Measurements from ENCODE around the gene C11orf24. TPM values are rescaled to one million over a fixed set of nuclear protein-coding genes. Genes with fewer than 3 reads are reported as not detected.
"Not testable (repeated sequence)": the region's sequence is repeated elsewhere in the genome, so short reads cannot be mapped to it uniquely, and the experiment has no call there.

Gene C11orf24
- polyA plus RNA-seq, 10 donors: 22.9 to 38.8 (median 28.6) TPM

- peak; percentile 89 to 94 (median 90) for DNase-seq
These were observed 14.1 kb downstream of the C11orf24 start for GRCh38 chr11:68257477-68258362.

- DNase-seq: peak in 2 of 3 donors; percentile 50 to 57
These were observed 15.4 kb downstream of the C11orf24 start for GRCh38 chr11:68256331-68256741.

- DNase-seq: peak; percentile 32 to 75 (median 56)
These were observed 16.2 kb downstream of the C11orf24 start for GRCh38 chr11:68255526-68255925.

DNA sequence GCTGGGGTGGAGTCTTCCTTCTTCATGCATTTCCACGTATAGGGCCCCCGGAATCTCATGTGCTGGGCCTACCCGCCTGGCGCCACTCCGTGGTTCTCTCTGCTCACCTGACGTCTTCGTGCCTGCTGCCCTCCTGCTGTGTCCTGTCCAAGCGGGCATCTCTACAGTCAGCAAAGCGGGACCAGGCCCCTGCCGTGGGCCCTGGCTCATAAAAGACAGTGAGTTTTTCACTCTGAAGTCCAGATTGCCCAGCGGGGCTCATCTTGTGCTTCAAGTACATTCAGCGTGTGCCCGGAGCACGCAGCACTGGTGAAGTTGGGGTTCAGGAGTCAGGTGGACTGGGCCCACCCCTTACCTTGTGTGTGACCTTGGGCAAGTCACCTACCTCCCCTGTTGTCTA, 17.4 kb downstream of the C11orf24 start:
- no peak for DNase-seq

- no peak for DNase-seq
These were observed 20.0 kb downstream of the C11orf24 start for GRCh38 chr11:68251765-68252164.

- not testable (repeated sequence) for DNase-seq
These were observed 26.9 kb downstream of the C11orf24 start for GRCh38 chr11:68244912-68245311.

DNA sequence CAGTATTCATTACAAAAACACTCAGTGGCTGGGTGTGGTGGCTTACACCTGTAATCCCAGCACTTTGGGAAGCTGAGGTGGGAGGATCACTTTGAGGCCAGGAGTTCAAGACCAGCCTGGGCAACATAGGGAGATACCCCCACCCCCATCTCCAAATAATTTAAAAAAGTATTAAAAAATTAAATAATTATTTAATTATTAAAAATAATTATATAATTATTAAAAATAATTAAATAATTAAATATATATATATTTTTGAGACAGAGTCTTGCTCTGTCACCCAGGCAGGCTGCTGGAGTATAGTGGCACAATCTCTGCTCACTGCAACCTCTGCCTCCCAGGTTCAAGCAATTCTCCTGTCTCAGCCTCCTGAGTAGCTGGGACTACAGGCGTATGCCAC, 27.9 kb downstream of the C11orf24 start:
- DNase-seq: not testable (repeated sequence)

DNA sequence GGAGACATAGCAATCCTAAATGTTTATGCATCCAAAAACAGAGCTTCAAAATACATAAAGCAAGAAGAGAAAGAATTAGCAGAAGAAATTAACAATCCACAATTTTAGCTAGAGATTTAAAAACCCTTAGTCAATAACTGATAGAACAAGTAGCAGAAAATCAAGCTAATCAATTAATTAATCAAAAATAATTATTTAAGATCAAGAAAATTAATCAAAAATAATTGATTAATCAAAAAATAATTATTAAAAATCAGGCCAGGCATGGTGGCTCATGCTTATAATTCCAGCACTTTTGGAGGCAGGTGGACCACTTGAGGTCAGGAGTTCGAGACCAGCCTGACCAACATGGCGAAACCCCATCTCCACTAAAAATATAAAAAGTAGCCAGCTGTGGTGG, 29.2 kb downstream of the C11orf24 start:
- DNase-seq: no peak

GRCh38 chr11:68231621-68232020, 40.2 kb downstream of the C11orf24 start:
- DNase-seq: no peak

DNA sequence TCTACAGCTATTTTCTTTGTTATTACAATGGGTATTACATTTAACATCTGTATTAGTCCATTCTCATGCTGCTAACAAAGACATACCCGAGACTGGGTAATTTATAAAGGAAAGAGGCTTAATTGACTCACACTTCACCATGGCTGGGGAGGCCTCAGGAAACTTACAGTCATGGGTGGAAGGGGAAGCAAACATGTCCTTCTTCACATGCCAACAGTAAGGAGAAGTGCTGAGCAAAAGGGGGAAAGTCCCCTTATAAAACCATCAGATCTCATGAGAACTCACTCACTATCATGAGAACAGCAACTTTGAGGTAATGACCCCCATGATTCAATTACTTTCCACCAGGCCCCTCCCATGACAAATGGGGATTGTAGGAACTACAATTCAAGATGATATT, 42.2 kb downstream of the C11orf24 start:
- DNase-seq: no peak

DNA sequence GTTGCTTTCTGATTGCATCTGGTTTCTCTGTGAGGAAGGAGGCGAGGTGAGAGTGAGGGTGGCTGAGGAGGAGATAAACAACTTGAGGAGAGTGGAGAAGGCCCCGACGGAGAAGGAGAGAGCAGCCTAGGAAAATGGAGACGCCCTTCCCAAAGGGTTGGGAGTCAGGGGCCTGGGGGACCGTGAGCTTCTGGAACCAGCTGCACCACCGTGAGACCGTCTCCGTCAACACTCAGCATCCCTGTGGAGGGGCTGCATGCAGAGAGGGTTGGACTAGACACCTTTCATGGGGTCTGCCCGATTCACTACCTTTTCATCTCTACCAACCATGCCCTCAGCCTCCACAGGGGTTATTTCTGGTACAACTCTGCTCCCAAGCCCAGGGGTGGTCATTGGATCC, 45.4 kb downstream of the C11orf24 start:
- no peak for DNase-seq

GRCh38 chr11:68224606-68225005, 47.2 kb downstream of the C11orf24 start:
- DNase-seq: no peak

- no peak for DNase-seq
These were observed 48.5 kb downstream of the C11orf24 start for GRCh38 chr11:68223275-68223674.

GRCh38 chr11:68221406-68221805, 50.4 kb downstream of the C11orf24 start:
- DNase-seq: no peak

DNA sequence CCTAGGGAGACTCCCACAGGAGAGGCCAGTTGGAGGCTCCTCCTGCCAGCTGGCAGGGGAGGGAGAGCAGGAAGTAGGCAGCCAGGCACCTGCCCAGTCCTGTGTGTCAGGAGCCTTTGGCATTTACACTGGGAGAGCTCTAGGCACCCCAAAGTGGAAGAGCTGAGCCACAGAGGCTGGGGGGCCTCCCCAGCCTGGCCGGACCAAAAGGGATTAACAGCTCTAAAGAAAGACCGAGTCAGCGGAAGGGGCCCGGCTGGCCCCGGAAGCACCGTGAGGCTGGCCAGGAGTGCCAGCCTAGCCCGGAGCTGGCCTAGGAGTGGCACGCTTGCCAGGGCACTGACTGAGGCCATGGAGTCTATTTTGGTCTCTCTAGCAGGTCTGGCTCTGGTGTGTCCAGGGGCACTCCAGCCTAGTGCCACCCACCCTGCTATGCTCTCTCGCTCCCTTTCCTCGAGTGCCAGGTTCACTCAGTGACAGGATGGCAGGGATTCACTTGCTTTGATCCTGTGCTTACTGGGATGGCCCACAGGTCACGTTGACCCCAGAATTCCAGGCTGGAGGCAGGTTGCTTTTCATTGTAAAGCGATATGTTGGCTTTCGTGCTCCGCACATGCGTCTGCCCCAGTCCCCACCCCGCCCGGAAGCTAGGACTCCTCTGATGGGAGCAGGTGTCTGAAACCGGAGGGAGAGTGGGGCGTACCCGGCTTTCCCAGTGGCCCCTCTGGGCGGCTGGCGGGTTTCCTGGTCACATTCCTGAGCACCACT, 55.4 kb downstream of the C11orf24 start:
- peak; percentile 16 to 26 (median 20) for DNase-seq

DNA sequence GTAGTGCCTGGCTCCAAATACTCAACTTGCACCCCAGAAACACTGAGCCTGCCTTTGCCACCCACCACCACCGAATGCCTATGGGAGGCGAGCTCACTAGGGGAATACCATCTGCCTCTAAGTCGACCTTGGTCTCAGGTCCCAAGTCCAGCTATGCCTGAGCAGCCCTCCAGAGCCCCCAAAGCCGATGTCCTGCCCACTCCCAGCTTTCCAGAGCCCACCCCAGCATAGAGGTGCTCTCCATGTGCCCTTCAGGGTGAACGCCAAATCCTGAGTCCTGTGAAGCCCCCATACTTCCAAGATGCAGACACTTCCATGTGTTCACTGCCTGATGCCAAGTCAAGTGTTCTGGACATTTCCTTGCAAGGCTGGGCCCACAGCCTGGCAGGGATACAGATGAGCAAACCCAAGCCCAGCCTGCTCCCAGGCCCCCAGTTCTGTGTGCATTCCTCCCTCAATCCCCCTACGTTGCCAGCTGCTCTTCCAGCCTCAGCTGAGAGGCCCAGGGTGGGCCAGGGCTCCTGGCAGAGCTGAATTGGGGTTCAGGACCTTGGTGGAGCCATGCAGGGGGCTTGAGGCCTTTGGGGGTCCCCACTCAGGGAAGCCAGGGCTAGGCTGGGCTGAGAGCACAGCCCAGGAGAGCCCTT, 56.1 kb downstream of the C11orf24 start:
- DNase-seq: no peak

- peak in 1 of 3 donors; percentile 13 for DNase-seq
These were observed 56.7 kb downstream of the C11orf24 start for GRCh38 chr11:68215087-68215445.

DNA sequence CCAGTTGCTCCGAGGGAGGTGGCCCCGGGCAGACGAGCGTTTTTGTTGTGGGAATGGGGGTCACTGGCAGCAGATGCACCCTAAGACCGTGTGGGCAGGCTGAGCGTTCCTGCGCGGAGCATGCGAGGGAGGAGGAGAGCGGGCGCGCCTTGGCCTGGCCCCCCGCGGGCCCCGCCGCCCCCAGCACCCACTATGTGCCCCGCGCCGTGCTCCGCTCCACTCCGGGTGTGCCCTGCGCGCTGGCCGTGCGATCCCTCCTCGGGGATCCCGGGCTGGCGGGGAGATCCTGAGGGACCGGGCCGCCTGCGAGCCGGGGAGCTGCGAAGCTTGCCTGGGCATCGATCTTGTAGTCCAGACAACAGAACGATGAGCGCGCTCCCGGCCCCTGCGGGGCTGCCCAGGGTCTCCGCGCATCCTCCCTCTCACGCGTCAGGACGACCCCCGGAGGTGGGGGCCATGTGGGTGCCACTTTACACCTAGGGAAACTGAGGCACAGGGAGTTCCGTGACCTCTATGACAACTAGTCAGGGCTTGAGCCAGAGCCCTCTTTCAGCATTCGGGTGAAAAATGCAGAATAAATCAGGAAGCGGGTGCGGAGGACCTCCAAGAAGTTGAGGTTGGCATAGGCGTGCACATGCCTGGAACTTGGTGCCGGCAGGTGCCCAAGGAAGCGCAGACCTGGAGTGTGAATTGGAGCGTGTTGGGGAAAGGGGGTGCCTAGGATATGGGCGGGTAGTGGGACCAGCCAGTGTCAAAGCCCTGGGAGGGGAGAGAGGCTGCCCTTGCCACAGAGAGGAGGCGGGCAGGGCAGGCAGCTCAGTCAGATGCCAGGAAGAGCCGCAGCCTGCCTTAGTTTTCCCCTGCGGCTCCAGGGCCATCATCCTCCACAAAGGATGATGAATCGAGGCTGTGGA, 57.3 kb downstream of the C11orf24 start:
- peak in 1 of 3 donors; percentile 15 for DNase-seq

DNA sequence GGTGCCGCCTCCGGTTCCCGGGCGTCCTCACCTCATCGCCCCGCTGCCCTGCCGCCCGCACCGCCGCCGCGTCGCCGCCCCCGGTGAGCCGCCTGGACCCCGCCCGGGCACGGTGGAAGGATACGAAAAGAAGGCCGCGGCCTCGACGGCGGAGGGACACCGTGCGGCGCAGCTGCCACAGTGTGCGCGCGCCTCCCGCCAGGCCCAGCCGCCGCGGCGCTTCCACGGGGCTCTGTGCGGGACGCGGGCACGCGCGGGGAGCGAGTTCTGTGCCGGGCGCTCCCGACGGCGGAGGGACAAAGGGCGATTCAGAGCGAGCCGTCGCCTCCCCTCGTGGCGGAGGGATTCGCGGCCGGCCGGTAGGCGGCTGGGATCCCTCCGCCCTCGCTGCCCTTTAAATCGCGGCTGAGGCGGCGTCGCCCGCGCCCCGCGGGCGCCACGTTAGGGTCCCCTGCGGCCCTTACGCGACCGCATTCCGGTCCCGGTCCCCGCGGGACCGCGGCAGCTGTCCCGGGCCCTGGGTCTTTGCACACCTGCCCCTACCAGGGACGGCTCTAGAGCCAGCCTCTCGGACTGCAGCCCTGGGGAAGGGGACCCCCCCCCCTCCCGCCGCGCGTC, 58.1 kb downstream of the C11orf24 start:
- DNase-seq: peak; percentile 95 to 99 (median 96)

DNA sequence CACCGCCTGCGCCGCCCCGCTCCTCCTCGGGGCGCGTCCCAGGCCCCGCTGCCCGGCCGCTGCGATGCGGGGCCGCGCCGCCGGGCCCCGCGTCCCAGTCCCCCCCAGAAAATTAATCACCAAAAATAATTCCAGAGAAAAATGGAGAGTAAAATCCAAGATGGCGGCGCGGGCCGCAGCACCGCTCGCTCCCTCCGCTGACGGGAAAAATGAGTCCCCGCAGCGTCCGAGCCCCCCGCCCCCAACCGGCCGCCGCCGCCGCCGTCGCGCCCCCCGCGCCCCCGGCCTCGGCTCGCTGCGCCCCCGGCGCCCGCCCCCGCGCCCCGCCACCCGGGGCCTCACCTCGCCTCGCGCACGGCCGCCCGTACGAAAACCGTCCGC, 58.6 kb downstream of the C11orf24 start, which contains the start of gene KMT5B:
Gene KMT5B (minus strand): TSS at position 162 of the 381 bp plus-strand sequence. CDS start 23,220 bp downstream, outside the sequence.
- peak; percentile 54 to 85 (median 84) for DNase-seq
